ENCODE results near the gene VPS54. TPM values are rescaled to one million over a fixed set of nuclear protein-coding genes. Genes with fewer than 3 reads are reported as not detected.

VPS54 gene
- total RNA-seq, 1 experiment from 2014 or later = 21.2 TPM

GRCh38 chr2:63962186-63962585 is 57.0 kb downstream of the VPS54 start:
- Histone ChIP-seq H3K4me1 (ENCODE audit: control insufficient read depth, insufficient read depth, low read length) (no peaks in the 10 kb centered on the region), H3K4me3 (ENCODE audit: low read depth in 2 of 2, low read length in 2 of 2) (no peak overlapping the region), H3K27ac (ENCODE audit: low read length) (no peak overlapping the region), H3K9me3 (ENCODE audit: control insufficient read depth, insufficient read depth, low read depth, low read length) (no peaks in the 10 kb centered on the region), H3K27me3 (ENCODE audit: control insufficient read depth, insufficient read depth, low read length) (no peaks in the 10 kb centered on the region), H3K36me3 (ENCODE audit: control insufficient read depth, insufficient read depth, low read length) (peaks cover 8% of the 10 kb centered on the region; the same call in 1 of the 2 replicates)
- in situ Hi-C loops (cut with HindIII; ENCODE audit: low pct_unique_long_range_greater_than_20kb, low sequenced_read_pairs) (no loop called here), intact Hi-C loops (cut with micrococcal nuclease; ENCODE audit: unreplicated experiment) (no loop called here)
- BruUV-seq (replicated peaks) = no TSS peak
- ATAC-seq (no peak), DNase-seq (ENCODE audit: low read depth, low spot score) (no peak)
- CTCF ChIA-PET = no interaction called here
- POLR2A ChIA-PET = no interaction called here
- TF ChIP-seq, protein P1, sequence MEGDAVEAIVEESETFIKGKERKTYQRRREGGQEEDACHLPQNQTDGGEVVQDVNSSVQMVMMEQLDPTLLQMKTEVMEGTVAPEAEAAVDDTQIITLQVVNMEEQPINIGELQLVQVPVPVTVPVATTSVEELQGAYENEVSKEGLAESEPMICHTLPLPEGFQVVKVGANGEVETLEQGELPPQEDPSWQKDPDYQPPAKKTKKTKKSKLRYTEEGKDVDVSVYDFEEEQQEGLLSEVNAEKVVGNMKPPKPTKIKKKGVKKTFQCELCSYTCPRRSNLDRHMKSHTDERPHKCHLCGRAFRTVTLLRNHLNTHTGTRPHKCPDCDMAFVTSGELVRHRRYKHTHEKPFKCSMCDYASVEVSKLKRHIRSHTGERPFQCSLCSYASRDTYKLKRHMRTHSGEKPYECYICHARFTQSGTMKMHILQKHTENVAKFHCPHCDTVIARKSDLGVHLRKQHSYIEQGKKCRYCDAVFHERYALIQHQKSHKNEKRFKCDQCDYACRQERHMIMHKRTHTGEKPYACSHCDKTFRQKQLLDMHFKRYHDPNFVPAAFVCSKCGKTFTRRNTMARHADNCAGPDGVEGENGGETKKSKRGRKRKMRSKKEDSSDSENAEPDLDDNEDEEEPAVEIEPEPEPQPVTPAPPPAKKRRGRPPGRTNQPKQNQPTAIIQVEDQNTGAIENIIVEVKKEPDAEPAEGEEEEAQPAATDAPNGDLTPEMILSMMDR (IDR thresholded peaks at IDR 0.05) = no peak
- no peak for TF ChIP-seq TCF7L2 (IDR thresholded peaks at IDR 0.05; ENCODE audit: low read depth, low read length)
- TF ChIP-seq REST (IDR thresholded peaks at IDR 0.05; ENCODE audit: insufficient read depth in 1 of 2, low read depth in 2 of 2, low read length in 1 of 2) = no peak
- no peak for TF ChIP-seq SIN3A (IDR thresholded peaks at IDR 0.05; ENCODE audit: borderline replicate concordance, insufficient read depth, low read depth, low read length)
- no peak for TF ChIP-seq POLR2AphosphoS5 (IDR thresholded peaks at IDR 0.05; ENCODE audit: low read depth, low read length)

DNA sequence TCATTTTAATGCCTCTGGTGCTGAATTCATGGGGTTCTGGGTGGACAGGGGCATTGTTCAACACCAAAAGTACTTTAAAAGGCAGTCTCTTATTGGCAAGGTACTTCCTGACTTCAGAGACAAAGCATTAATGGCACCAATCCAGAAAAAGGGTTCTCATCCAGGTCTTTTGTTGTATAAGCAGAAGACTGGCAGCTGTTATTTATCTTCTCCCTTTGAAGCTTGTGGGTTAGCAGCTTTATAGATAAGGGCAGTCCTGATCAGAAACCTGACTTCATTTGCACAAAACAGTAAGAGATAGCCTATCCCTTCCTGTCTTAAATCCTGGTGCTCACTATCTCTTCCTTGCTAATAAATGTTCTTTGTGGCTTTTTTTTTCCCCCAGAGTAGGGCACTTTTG is 68.8 kb downstream of the VPS54 start:
- CTCF ChIA-PET = no interaction called here
- Histone ChIP-seq H3K4me3 (ENCODE audit: low read depth in 2 of 2, low read length in 2 of 2) (no peak overlapping the region), H3K27ac (ENCODE audit: low read length) (no peak overlapping the region), H3K4me1 (ENCODE audit: control insufficient read depth, insufficient read depth, low read length) (no peaks in the 10 kb centered on the region), H3K36me3 (ENCODE audit: control insufficient read depth, insufficient read depth, low read length) (peaks cover 2% of the 10 kb centered on the region; the same call in 1 of the 2 replicates), H3K27me3 (ENCODE audit: control insufficient read depth, insufficient read depth, low read length) (no peaks in the 10 kb centered on the region), H3K9me3 (ENCODE audit: control insufficient read depth, insufficient read depth, low read depth, low read length) (no peaks in the 10 kb centered on the region)
- DNase-seq (ENCODE audit: low read depth, low spot score) = no peak
- POLR2A ChIA-PET = no interaction called here
- BruUV-seq (replicated peaks) = no TSS peak
- no peak for TF ChIP-seq REST (IDR thresholded peaks at IDR 0.05; ENCODE audit: insufficient read depth in 1 of 2, low read depth in 2 of 2, low read length in 1 of 2)
- no peak for TF ChIP-seq SIN3A (IDR thresholded peaks at IDR 0.05; ENCODE audit: borderline replicate concordance, insufficient read depth, low read depth, low read length)
- TF ChIP-seq TCF7L2 (IDR thresholded peaks at IDR 0.05; ENCODE audit: low read depth, low read length) = no peak
- TF ChIP-seq, protein P1 (IDR thresholded peaks at IDR 0.05) = no peak
- TF ChIP-seq POLR2AphosphoS5 (IDR thresholded peaks at IDR 0.05; ENCODE audit: low read depth, low read length) = no peak
- in situ Hi-C loops (cut with HindIII; ENCODE audit: low pct_unique_long_range_greater_than_20kb, low sequenced_read_pairs) (no loop called here), intact Hi-C loops (cut with micrococcal nuclease; ENCODE audit: unreplicated experiment) (no loop called here)
- ATAC-seq = no peak
